Choroid plexus epithelial cell (primary cell): Measurements from ENCODE around the gene LARGE1.

Experiments used
- DNase-seq: peaks from one replicate; pipeline ENCODE4 v3.0.0-alpha.2; 2010; ENCODE audit warnings: low read depth
- H3K4me3 ChIP-seq: 2 replicates; pipeline ENCODE4 v1.5.1; 2011; ENCODE audit warnings: low read depth, mild to moderate bottlenecking, control low read depth, low read length, moderate library complexity
- TF ChIP-seq, protein P1 (sequence below): conservative IDR thresholded peaks from 2 replicates; pipeline ENCODE4 v1.5.1; 2011; ENCODE audit warnings: low read depth, mild to moderate bottlenecking, control low read depth, inconsistent platforms, low read length, moderate library complexity

Gene LARGE1

GRCh38 chr22:33426451-33426850 lies 493.8 kb downstream of the LARGE1 start:
- DNase-seq, result peak; percentile 22
- TF ChIP-seq, protein P1, sequence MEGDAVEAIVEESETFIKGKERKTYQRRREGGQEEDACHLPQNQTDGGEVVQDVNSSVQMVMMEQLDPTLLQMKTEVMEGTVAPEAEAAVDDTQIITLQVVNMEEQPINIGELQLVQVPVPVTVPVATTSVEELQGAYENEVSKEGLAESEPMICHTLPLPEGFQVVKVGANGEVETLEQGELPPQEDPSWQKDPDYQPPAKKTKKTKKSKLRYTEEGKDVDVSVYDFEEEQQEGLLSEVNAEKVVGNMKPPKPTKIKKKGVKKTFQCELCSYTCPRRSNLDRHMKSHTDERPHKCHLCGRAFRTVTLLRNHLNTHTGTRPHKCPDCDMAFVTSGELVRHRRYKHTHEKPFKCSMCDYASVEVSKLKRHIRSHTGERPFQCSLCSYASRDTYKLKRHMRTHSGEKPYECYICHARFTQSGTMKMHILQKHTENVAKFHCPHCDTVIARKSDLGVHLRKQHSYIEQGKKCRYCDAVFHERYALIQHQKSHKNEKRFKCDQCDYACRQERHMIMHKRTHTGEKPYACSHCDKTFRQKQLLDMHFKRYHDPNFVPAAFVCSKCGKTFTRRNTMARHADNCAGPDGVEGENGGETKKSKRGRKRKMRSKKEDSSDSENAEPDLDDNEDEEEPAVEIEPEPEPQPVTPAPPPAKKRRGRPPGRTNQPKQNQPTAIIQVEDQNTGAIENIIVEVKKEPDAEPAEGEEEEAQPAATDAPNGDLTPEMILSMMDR, result no peak
- no peak overlapping the region for H3K4me3 ChIP-seq

GRCh38 chr22:33421859-33422258 lies 498.4 kb downstream of the LARGE1 start:
- H3K4me3 ChIP-seq, result no peak overlapping the region
- DNase-seq, result no peak
- TF ChIP-seq, protein P1, result no peak

- no peak for DNase-seq
- no peak overlapping the region for H3K4me3 ChIP-seq
- TF ChIP-seq, protein P1, result no peak
Measured at GRCh38 chr22:33418484-33418883, 501.8 kb downstream of the LARGE1 start.

DNA sequence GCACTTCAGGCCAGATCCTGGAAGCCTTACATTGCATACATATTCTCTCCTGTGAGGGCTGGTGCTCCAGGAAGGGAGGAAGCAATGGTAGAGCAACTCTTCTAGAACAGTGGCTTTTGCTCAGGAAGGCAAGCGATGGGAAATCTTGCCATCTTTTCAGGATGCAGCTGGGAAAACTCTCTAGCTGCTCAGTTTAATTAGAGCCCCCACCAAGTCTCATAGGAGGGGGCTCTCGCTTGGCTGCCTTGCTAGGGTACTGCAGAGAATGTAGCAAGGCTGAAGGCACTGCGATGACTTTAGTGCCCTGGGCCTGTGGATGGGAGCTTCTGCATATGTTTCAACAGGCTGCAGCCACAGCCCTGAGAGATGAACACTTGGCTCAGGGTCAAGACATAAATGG lies 504.9 kb downstream of the LARGE1 start:
- DNase-seq, result no peak
- no peak overlapping the region for H3K4me3 ChIP-seq
- TF ChIP-seq, protein P1, result no peak

- no peak overlapping the region for H3K4me3 ChIP-seq
- TF ChIP-seq, protein P1, result no peak
- no peak for DNase-seq
Measured at GRCh38 chr22:33409079-33409478, 511.2 kb downstream of the LARGE1 start.

DNA sequence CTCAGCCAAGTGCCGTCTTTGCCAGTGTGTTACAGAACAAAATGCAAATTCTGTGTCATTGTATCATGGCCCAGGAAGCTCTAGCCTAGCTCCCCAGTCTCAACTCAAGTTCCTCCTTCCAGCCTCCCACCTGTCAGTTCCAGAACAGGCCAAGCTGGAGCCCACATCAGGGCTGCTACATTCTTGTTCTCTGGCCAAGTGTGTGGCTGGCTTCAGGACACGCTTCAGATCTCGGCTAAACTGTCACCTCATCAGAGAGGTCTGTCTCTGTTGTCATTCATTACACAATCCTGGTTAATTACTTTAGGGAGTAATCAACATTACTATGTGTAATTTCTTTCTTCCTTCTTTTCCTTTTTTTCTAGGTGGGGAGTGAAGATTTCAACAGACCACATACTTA lies 515.1 kb downstream of the LARGE1 start:
- H3K4me3 ChIP-seq, result no peak overlapping the region
- TF ChIP-seq, protein P1, result no peak
- DNase-seq, result no peak

GRCh38 chr22:33404723-33405122 lies 515.6 kb downstream of the LARGE1 start:
- H3K4me3 ChIP-seq, result no peak overlapping the region
- TF ChIP-seq, protein P1, result no peak
- DNase-seq, result no peak
